ENCODE results near the gene ZIC2. TPM values are rescaled to one million over a fixed set of nuclear protein-coding genes. Genes with fewer than 3 reads are reported as not detected.

Gene ZIC2
- total RNA-seq, 4 donors from 2014 or later = not detected

DNA sequence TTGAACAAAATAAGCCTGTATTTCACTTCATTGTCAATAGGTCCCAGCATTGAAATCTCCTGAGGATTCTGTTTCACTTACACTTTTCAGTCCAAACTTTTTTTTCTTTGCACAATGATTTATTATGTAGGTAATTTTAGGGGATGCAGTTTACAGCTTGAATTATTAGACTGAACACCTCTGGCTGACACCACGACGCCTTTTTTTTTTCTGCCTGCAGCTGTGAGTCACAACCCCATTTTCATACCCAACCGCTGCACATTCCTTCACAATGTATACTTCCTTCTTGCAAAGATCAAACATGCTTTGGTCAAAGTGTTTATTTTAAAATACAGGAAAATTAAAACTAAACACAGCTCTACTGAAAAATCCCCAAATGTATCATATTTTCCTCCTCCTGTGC, 11.4 kb downstream of the ZIC2 start:
- Histone ChIP-seq H3K27me3 (peaks cover 100% of the 10 kb centered on the region), H3K4me1 (peaks cover 33% of the 10 kb centered on the region), H3K9me3 (no peaks in the 10 kb centered on the region), H3K36me3 (no peaks in the 10 kb centered on the region), H3K4me3 (no peak overlapping the region), H3K27ac (no peak overlapping the region)
- TF ChIP-seq POLR2AphosphoS5 (IDR thresholded peaks at IDR 0.05) (no peak), EP300 (IDR thresholded peaks at IDR 0.05) (no peak), POLR2A (IDR thresholded peaks at IDR 0.05) (no peak)
- TF ChIP-seq, protein P1, sequence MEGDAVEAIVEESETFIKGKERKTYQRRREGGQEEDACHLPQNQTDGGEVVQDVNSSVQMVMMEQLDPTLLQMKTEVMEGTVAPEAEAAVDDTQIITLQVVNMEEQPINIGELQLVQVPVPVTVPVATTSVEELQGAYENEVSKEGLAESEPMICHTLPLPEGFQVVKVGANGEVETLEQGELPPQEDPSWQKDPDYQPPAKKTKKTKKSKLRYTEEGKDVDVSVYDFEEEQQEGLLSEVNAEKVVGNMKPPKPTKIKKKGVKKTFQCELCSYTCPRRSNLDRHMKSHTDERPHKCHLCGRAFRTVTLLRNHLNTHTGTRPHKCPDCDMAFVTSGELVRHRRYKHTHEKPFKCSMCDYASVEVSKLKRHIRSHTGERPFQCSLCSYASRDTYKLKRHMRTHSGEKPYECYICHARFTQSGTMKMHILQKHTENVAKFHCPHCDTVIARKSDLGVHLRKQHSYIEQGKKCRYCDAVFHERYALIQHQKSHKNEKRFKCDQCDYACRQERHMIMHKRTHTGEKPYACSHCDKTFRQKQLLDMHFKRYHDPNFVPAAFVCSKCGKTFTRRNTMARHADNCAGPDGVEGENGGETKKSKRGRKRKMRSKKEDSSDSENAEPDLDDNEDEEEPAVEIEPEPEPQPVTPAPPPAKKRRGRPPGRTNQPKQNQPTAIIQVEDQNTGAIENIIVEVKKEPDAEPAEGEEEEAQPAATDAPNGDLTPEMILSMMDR (IDR thresholded peaks at IDR 0.05) = no peak
- WGBS = 6% methylated on average over 3 of the region's 3 CpGs
- no peak for DNase-seq (ENCODE audit: low spot score in 2 of 2)

DNA sequence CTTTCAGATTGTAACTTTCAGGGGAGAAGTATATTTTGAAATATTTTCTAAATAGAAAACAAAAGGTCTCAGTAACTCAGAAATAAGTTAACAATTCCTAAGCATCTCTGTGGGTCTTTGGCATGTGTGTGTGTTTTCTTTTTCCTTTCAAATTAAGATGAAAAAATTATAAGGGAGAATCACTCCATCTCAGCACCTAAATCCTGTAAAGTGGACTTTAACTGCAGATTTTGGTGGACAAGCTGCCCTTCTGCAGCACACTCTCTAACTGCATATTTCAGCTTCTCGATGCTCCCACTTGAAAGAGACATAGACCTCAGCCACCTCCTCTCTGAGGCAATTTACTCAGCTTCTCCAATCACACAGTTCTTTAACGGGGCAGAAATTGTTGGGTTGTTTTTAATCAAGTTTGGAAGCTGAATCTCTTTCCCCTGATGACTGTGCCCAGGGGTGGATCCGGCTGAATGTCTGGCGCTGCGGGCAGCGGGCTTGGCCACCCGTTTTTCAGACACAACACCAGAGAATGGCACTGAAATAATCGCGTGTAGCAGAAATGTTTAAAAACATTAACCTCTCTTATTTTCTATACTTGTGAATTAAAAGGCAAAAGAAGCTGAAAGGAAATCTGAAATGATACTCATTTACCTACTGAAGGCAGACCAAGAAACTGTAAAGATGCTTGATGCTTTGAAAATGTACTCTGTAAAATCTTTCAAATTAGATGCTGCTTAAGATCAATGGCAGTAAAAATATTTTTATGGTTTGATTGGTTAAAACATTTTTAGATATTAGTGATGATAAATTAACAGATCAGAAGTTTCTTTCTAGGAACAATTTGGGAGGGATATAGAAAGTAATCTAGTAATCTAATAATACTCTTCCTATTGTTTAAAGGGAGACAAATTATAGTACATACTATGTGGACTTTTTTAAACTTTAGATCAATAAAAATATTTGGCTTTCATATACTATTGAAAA, 12.4 kb downstream of the ZIC2 start:
- peaks cover 100% of the 10 kb centered on the region for H3K27me3 ChIP-seq
- H3K36me3 ChIP-seq = no peaks in the 10 kb centered on the region
- H3K9me3 ChIP-seq = no peaks in the 10 kb centered on the region
- TF ChIP-seq POLR2AphosphoS5 (IDR thresholded peaks at IDR 0.05) = no peak
- TF ChIP-seq, protein P1 (IDR thresholded peaks at IDR 0.05) = no peak
- TF ChIP-seq POLR2A (IDR thresholded peaks at IDR 0.05) = no peak
- TF ChIP-seq EP300 (IDR thresholded peaks at IDR 0.05) = no peak
- no peak for DNase-seq (ENCODE audit: low spot score in 2 of 2)
- 18% methylated on average over 9 of the region's 9 CpGs for WGBS
- peaks cover 29% of the 10 kb centered on the region for H3K4me1 ChIP-seq
- H3K27ac ChIP-seq = no peak overlapping the region
- no peak overlapping the region for H3K4me3 ChIP-seq

- Histone ChIP-seq H3K27me3 (peaks cover 97% of the 10 kb centered on the region), H3K4me1 (peaks cover 22% of the 10 kb centered on the region), H3K9me3 (no peaks in the 10 kb centered on the region), H3K36me3 (no peaks in the 10 kb centered on the region), H3K4me3 (no peak overlapping the region), H3K27ac (no peak overlapping the region)
- no peak for DNase-seq (ENCODE audit: low spot score in 2 of 2)
- TF ChIP-seq EP300 (IDR thresholded peaks at IDR 0.05) (no peak), POLR2A (IDR thresholded peaks at IDR 0.05) (no peak), POLR2AphosphoS5 (IDR thresholded peaks at IDR 0.05) (no peak)
- 24% methylated on average over 1 of the region's 1 CpG for WGBS
Measured at GRCh38 chr13:99994638-99995020, 13.0 kb downstream of the ZIC2 start.

GRCh38 chr13:99995104-99995588, 13.6 kb downstream of the ZIC2 start:
- peaks cover 18% of the 10 kb centered on the region for H3K4me1 ChIP-seq
- TF ChIP-seq POLR2A (IDR thresholded peaks at IDR 0.05) = no peak
- no peak for TF ChIP-seq POLR2AphosphoS5 (IDR thresholded peaks at IDR 0.05)
- TF ChIP-seq, protein P1 (IDR thresholded peaks at IDR 0.05) = no peak
- no peak for TF ChIP-seq EP300 (IDR thresholded peaks at IDR 0.05)
- H3K4me3 ChIP-seq = no peak overlapping the region
- WGBS = 31% methylated on average over 3 of the region's 3 CpGs
- DNase-seq (ENCODE audit: low spot score in 2 of 2) = no peak
- peaks cover 95% of the 10 kb centered on the region for H3K27me3 ChIP-seq
- no peaks in the 10 kb centered on the region for H3K36me3 ChIP-seq
- no peak overlapping the region for H3K27ac ChIP-seq
- no peaks in the 10 kb centered on the region for H3K9me3 ChIP-seq

DNA sequence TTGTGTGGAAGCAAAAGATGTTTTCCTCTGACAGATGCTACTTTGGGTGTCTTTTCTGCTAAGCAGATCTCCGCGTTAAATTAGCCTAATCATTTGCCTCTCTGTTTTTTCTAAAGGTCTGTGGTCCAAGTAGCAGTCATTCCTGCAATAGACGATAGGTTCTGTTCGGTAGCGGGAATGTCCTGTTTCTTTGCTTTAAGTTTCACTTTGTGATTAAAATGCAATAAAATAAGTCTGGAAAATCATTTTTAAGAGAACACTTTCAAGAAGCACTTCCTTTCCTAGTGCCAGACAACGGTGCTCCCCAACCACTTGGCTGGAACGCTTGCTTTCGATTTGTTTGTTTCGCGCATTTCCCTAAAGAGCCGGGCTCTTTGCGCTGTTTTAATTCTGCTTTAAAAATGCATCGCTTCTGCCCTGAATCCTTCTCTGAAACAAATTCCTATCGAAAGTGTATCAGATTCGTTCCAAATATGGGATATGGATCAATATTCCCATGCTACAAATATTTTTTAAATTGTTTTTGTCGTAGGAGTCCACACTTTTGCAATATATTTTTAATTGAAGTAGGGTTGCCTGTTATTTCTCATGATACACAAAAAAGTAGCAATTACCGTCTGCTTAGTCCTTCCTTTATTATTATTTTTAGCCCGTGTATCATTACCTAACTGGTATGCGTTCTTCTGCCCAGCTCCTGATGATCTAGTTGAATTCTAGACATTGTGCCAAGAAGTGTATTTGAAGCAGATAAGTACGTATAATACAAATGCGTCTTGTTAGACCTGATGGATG, 14.2 kb downstream of the ZIC2 start:
- no peak for TF ChIP-seq POLR2A (IDR thresholded peaks at IDR 0.05)
- TF ChIP-seq POLR2AphosphoS5 (IDR thresholded peaks at IDR 0.05) = peak in 2 of 3 donors; percentile 14 to 69
- no peak overlapping the region for H3K27ac ChIP-seq
- H3K4me3 ChIP-seq = no peak overlapping the region
- peaks cover 95% of the 10 kb centered on the region for H3K27me3 ChIP-seq
- WGBS = 16% methylated on average over 21 of the region's 21 CpGs
- no peak for DNase-seq (ENCODE audit: low spot score in 2 of 2)
- H3K36me3 ChIP-seq = no peaks in the 10 kb centered on the region
- peaks cover 12% of the 10 kb centered on the region for H3K4me1 ChIP-seq
- no peaks in the 10 kb centered on the region for H3K9me3 ChIP-seq
